Measurements from ENCODE around the gene CNTN4.
"Not testable (repeated sequence)": the region's sequence is repeated elsewhere in the genome, so short reads cannot be mapped to it uniquely, and the experiment has no call there.

CNTN4 gene

GRCh38 chr3:2526926-2527325, 428.3 kb downstream of the CNTN4 start:
- DNase-seq: no peak

- DNase-seq: not testable (repeated sequence)
Observed at GRCh38 chr3:2527328-2527727, 428.7 kb downstream of the CNTN4 start.

- DNase-seq: not testable (repeated sequence)
Observed at GRCh38 chr3:2534767-2535166, 436.1 kb downstream of the CNTN4 start.

GRCh38 chr3:2535206-2535605, 436.5 kb downstream of the CNTN4 start:
- no peak for DNase-seq

GRCh38 chr3:2536575-2536974, 437.9 kb downstream of the CNTN4 start:
- DNase-seq: no peak

GRCh38 chr3:2540115-2540514, 441.4 kb downstream of the CNTN4 start:
- DNase-seq: no peak

- no peak for DNase-seq
Observed at GRCh38 chr3:2543247-2543646, 444.6 kb downstream of the CNTN4 start.

GRCh38 chr3:2544212-2544611, 445.5 kb downstream of the CNTN4 start:
- DNase-seq: no peak

- DNase-seq: no peak
Observed at GRCh38 chr3:2544718-2545117, 446.1 kb downstream of the CNTN4 start.

GRCh38 chr3:2547049-2547448, 448.4 kb downstream of the CNTN4 start:
- DNase-seq: no peak

- DNase-seq: no peak
Observed at GRCh38 chr3:2554656-2555055, 456.0 kb downstream of the CNTN4 start.

- DNase-seq: no peak
Observed at GRCh38 chr3:2558796-2559195, 460.1 kb downstream of the CNTN4 start.

GRCh38 chr3:2567451-2567850, 468.8 kb downstream of the CNTN4 start:
- no peak for DNase-seq

- DNase-seq: no peak
Observed at GRCh38 chr3:2568156-2568555, 469.5 kb downstream of the CNTN4 start.

GRCh38 chr3:2568929-2569328, 470.3 kb downstream of the CNTN4 start:
- no peak for DNase-seq

GRCh38 chr3:2577571-2577970, 478.9 kb downstream of the CNTN4 start:
- DNase-seq: no peak

GRCh38 chr3:2578560-2578959, 479.9 kb downstream of the CNTN4 start:
- no peak for DNase-seq

- no peak for DNase-seq
Observed at GRCh38 chr3:2579206-2579605, 480.5 kb downstream of the CNTN4 start.

GRCh38 chr3:2583046-2583445, 484.4 kb downstream of the CNTN4 start:
- no peak for DNase-seq

- no peak for DNase-seq
Observed at GRCh38 chr3:2589336-2589969, 490.8 kb downstream of the CNTN4 start.

GRCh38 chr3:2595486-2595885, 496.8 kb downstream of the CNTN4 start:
- DNase-seq: no peak

- no peak for DNase-seq
Observed at GRCh38 chr3:2597615-2598014, 498.9 kb downstream of the CNTN4 start.

- no peak for DNase-seq
Observed at GRCh38 chr3:2599471-2599870, 500.8 kb downstream of the CNTN4 start.

GRCh38 chr3:2603692-2604289, 505.1 kb downstream of the CNTN4 start:
- DNase-seq: no peak

- DNase-seq: no peak
Observed at GRCh38 chr3:2614578-2614977, 515.9 kb downstream of the CNTN4 start.
